HG03196 (cell line): Measurements from ENCODE around the gene FASTK.

Experiments
- ATAC-seq: cut with Tn5 transposase; IDR thresholded peaks from one replicate; pipeline ENCODE4 v1.9.1; 2021; ENCODE audit not compliant: unreplicated experiment

The FASTK gene

GRCh38 chr7:151083071-151083823, 2.6 kb upstream of the FASTK start, which contains the start of gene TMUB1:
Gene TMUB1, minus strand, starts transcription at chr7:151083493. Its CDS starts 930 bp downstream, at chr7:151082563.
- ATAC-seq, result peak; percentile 40

- ATAC-seq, result no peak
Measured at GRCh38 chr7:151082141-151083070, 1.8 kb upstream of the FASTK start.

GRCh38 chr7:151081170-151082101, 827 bp upstream of the FASTK start:
- no peak for ATAC-seq

- ATAC-seq, result peak; percentile 3
Measured at GRCh38 chr7:151080067-151080521, 515 bp downstream of the FASTK start.

GRCh38 chr7:151079199-151079910, 1.3 kb downstream of the FASTK start:
- ATAC-seq, result no peak

GRCh38 chr7:151078233-151079040, 2.2 kb downstream of the FASTK start:
- no peak for ATAC-seq

GRCh38 chr7:151077705-151078232, 2.8 kb downstream of the FASTK start:
- no peak for ATAC-seq

- ATAC-seq, result no peak
Measured at GRCh38 chr7:151076863-151077704, 3.5 kb downstream of the FASTK start.

- no peak for ATAC-seq
Measured at GRCh38 chr7:151075978-151076426, 4.6 kb downstream of the FASTK start.

GRCh38 chr7:151075662-151075971, 5.0 kb downstream of the FASTK start:
- no peak for ATAC-seq

GRCh38 chr7:151074817-151075661, 5.6 kb downstream of the FASTK start:
- no peak for ATAC-seq

- ATAC-seq, result no peak
Measured at GRCh38 chr7:151073990-151074389, 6.6 kb downstream of the FASTK start.

- no peak for ATAC-seq
Measured at GRCh38 chr7:151071032-151071866, 9.4 kb downstream of the FASTK start.

GRCh38 chr7:151070574-151070960, 10.0 kb downstream of the FASTK start:
- no peak for ATAC-seq

GRCh38 chr7:151069841-151070573, 10.6 kb downstream of the FASTK start:
- no peak for ATAC-seq
